Measurements from ENCODE around the gene TDRD1.

- TF ChIP-seq CTCF (IDR thresholded peaks at IDR 0.05) (no peak), EZH2phosphoT487 (IDR thresholded peaks at IDR 0.05) (no peak)
These were observed 5.1 kb downstream of the TDRD1 start for GRCh38 chr10:114184276-114184675.
